Astrocyte of the cerebellum (primary cell): Measurements from ENCODE around the gene SPSB4.
A peak's percentile ranks its signal among the peaks of the same experiment; 100 is the strongest.

ENCODE experiments used
- DNase-seq: peaks from one replicate; pipeline ENCODE4 v3.0.0-alpha.2; 2011; ENCODE audit warnings: low read depth
- H3K4me3 ChIP-seq: 2 replicates; pipeline ENCODE4 v1.5.1; 2011; ENCODE audit warnings: mild to moderate bottlenecking, low read depth, low read length, moderate library complexity
- in situ Hi-C: cut with HindIII; loops from 2 replicates; pipeline ENCODE4 v1.10.0; 2017; ENCODE audit warnings: low sequenced_read_pairs
- TF ChIP-seq, protein P1 (sequence below): IDR thresholded peaks from 2 replicates; pipeline ENCODE4 v1.5.1; 2012; ENCODE audit warnings: low read length, low read depth, moderate library complexity, mild to moderate bottlenecking; ENCODE audit errors: missing control alignments

The SPSB4 gene

DNA sequence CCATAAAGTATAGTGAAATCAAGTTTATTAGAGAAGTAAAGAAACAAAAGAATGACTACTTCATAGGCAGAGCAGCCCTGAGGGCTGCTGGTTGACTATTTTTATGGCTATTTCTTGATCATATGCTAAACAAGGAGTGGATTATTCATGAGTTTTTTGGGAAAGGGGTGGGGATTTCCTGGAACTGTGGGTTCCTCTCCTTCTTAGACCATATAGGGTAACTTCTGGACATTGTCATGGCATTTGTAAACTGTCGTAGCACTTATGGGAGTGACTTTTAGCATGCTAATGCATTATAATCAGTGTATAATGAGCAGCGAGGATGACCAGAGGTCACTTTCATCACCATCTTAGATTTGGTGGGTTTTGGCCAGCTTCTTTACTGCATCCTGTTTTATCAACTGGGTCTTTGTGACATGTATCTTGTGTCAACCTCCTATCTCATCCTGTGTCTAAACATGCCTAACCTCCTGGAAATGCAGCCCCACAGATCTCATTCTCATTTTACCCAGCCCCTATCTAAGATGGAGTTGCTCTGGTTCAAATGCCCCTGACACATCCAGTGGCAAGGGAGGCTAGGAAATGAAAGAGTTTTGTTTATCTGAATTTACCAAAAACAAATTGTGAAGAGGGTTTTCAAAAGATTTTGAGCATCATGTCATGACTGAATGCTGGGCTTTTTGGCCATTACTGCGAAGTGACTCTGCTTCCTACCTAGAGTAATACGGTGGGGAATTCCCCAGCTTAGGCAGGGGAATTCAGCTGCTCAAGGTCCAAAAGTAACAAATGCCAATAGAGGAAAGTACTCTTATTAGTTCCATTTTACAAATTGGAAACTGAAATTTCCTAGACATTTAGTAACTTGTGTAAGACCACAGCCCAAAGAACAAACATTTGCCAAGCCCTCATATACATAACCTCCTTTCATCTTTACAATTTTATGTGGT lies 6.2 kb upstream of the SPSB4 start:
- TF ChIP-seq, protein P1, sequence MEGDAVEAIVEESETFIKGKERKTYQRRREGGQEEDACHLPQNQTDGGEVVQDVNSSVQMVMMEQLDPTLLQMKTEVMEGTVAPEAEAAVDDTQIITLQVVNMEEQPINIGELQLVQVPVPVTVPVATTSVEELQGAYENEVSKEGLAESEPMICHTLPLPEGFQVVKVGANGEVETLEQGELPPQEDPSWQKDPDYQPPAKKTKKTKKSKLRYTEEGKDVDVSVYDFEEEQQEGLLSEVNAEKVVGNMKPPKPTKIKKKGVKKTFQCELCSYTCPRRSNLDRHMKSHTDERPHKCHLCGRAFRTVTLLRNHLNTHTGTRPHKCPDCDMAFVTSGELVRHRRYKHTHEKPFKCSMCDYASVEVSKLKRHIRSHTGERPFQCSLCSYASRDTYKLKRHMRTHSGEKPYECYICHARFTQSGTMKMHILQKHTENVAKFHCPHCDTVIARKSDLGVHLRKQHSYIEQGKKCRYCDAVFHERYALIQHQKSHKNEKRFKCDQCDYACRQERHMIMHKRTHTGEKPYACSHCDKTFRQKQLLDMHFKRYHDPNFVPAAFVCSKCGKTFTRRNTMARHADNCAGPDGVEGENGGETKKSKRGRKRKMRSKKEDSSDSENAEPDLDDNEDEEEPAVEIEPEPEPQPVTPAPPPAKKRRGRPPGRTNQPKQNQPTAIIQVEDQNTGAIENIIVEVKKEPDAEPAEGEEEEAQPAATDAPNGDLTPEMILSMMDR = no peak
- in situ Hi-C loops = no loop called here
- no peak for DNase-seq
- H3K4me3 ChIP-seq = no peak overlapping the region

DNA sequence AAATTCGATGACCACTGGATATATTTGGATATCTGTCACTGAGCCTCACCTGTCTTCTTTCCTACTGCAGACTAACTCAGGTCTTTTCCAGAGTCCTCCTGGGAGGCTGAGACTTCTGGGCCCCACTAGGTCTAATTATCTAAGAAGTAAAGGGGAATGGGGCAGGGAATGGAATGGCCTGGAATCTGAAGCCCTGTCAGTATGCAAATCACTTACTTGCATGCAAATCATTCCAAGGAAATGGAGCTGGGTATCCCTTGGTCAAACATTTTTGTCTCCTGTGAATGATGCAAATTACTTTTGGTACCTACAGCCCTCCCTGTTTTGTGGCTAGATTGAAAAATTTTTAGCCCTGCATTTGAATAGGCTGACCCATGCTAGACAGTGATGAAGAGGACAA lies 5.3 kb upstream of the SPSB4 start:
- no peak for DNase-seq
- H3K4me3 ChIP-seq = no peak overlapping the region
- in situ Hi-C loops = no loop called here
- TF ChIP-seq, protein P1 = no peak

DNA sequence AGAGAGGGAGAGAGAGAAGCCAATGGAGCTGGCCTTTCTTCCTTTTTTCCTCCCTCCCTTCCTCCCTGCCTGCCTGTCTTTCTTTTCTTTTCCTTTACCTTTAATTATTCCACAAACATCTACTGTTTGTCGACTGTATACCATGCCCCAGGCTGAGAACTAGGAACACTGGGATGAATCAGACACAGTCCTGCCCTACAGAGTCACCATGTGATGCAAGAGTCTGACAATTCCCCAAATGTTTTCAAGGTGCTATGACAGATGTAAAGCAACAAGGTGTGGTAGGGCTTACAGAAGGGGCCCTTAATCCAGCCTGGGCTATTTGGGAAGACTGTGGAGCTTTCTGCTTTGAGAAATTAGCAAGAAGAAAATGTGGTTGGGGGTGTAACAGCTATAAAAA lies 4.0 kb upstream of the SPSB4 start:
- H3K4me3 ChIP-seq = no peak overlapping the region
- DNase-seq = no peak
- TF ChIP-seq, protein P1 = no peak
- in situ Hi-C loops = no loop called here

DNA sequence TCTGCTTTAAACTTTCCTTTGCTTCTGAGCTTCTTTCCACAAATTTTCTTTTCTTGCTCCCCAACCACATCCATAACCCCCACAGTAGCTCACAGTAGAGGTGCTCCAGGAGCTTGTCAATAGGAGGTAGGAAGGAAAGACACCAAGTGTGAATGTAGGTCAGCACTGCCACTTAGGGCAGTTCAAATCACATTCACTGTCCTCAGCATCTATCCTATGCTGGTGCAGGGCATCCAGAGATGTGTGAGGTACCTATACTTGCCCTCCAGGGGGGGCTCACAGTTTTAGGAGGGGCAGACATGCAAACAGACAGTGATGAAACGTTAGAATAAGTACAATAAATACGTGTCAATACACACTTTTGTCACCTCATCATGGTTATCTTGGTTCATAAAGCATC lies 1.5 kb upstream of the SPSB4 start:
- TF ChIP-seq, protein P1 = peak; percentile 24
- H3K4me3 ChIP-seq = no peak overlapping the region
- in situ Hi-C loops = no loop called here
- no peak for DNase-seq

DNA sequence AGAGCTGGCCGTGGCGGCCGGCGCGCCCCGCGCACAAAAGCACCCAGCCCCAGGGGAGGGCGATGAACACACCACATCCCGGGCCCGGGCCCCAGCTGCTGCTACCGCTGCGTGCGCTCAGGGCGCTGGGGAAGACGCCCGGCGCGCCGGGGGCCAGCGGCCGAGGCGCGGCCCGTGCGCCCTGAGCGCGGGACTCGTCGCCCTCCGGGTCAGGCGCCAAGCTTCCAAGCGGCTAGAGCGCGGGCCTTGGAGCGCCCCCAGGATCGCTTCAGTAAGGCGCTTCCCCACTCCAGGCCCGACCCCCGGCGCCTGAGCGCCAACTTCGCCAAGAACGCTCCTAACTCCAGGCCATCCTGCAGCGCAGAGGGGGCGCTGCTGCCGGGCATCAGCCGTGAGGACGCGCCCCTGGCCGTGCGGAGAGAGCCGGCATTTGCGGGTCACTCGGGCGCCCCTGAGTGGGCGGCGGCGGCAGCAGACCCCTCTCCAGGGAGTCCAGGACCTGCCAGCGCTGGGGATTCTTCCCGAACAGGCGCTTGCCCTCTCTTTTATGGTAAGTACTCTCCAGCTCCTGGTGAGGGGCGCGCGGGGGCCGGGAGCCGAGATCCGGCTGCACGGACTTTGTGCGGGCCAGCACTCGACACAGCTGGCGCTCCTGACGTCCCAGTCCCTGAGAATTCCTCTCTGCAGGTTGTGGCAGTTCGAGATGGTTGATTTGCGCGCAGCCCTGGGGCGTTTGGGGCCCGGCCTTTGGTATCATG lies 475 bp downstream of the SPSB4 start:
- no peak for DNase-seq
- H3K4me3 ChIP-seq = peak overlapping the region; percentile 38
- in situ Hi-C loops = no loop called here
- TF ChIP-seq, protein P1 = peak; percentile 17

DNA sequence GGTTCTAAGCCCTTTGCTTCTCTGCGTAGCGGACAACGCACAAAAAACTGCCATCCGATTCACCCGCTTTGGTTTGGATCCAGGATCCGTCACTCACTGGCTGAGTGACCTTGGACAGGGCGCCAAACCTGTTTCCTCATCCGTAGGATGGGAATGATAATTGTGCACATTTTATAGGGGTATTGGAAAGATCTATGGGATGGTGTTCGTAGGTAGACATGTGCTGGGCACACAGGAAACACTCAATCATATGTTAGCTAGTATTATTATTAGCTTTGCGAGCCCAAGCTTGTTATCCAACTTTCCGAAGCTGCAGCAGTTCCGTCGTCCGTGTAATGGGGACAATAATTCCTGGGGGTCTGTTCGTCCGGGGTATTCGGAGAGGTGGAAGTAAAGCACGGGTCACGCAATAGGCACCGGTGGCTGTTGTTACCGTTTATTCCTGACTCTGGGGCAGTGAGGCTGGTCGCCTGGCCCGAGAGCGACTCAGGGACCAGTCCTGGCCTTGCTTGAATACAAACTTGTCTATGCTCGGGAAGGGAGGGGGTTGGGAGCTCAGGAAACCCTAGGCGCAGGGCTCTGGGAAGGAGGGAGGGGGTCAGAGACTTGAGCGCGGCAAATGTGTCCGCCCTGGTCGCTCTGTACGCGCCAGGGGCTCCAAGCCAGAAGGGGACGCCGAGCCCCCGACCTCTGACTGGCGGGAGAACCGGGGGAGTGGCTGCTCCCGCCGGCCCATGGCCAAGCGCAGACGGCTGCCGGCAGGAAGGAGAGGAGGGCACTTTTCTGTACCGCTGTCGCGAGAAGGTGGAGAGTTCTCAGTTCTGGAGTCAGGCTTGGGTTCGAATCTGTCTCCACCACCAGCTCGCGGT lies 1.3 kb downstream of the SPSB4 start:
- TF ChIP-seq, protein P1 = no peak
- peak overlapping the region; percentile 38 for H3K4me3 ChIP-seq
- no peak for DNase-seq
- in situ Hi-C loops = no loop called here
